ENCODE measurements around the gene ABCC9.

- TF ChIP-seq CTCF (IDR thresholded peaks at IDR 0.05), result no peak
- TF ChIP-seq POLR2A (IDR thresholded peaks at IDR 0.05), result no peak
- no peak for TF ChIP-seq EP300 (IDR thresholded peaks at IDR 0.05)
These were observed 113.0 kb downstream of the ABCC9 start for GRCh38 chr12:21828136-21828775.

Data from ovary (tissue), 3 donors.